Left cardiac atrium (tissue), 4 donors: ENCODE measurements around the gene ACADVL. TPM values are rescaled to one million over a fixed set of nuclear protein-coding genes. Genes with fewer than 3 reads are reported as not detected.

Source experiments
- ATAC-seq, 2 donors: fragments of 200-7000 bp; cut with Tn5 transposase; one replicate each; pipeline ENCODE4 v1.9.1; 2020; ENCODE audit warnings: mild to moderate bottlenecking in 2 of 2, moderate library complexity in 2 of 2
- DNase-seq: peaks from one replicate; pipeline ENCODE4 v3.0.0-alpha.2; 2020
- intact Hi-C, 2 donors: fragments of 100-400 bp; cut with DNase I; formaldehyde crosslinking; loops; one replicate each; pipeline versions ENCODE4 v1.14.1 to v1.15.1; 2022 to 2023
- total RNA-seq, 2 donors: library from RNA; stranded (reverse); fragmentation: NEBNext Ultra II Directional; extraction: Animal tissue kit (Norgen Biotek cat#: 25700); gene quantifications; one replicate each; pipeline ENCODE4 v1.2.1, GENCODE V29; 2021
- donor health status: DM: no; HTN: yes; CAD: no.
- donor health status: DM: no; HTN: yes; CAD: no; lungs with severe emphysema.
- donor health status: DM: yes; HTN: yes; CAD: no.
- donor health status: Dilated cardiomyopathy.

ACADVL gene
- total RNA-seq, 2 donors from 2014 or later: 891 to 1,101 TPM

GRCh38 chr17:7184647-7185046 is 35.1 kb upstream of the ACADVL start:
- no peak for ATAC-seq
- DNase-seq: no peak
- intact Hi-C loops: no loop called here

GRCh38 chr17:7186241-7186640 is 33.5 kb upstream of the ACADVL start:
- ATAC-seq (peak in 1 of 2 donors; percentile 23), DNase-seq (no peak)
- intact Hi-C loops: no loop called here

DNA sequence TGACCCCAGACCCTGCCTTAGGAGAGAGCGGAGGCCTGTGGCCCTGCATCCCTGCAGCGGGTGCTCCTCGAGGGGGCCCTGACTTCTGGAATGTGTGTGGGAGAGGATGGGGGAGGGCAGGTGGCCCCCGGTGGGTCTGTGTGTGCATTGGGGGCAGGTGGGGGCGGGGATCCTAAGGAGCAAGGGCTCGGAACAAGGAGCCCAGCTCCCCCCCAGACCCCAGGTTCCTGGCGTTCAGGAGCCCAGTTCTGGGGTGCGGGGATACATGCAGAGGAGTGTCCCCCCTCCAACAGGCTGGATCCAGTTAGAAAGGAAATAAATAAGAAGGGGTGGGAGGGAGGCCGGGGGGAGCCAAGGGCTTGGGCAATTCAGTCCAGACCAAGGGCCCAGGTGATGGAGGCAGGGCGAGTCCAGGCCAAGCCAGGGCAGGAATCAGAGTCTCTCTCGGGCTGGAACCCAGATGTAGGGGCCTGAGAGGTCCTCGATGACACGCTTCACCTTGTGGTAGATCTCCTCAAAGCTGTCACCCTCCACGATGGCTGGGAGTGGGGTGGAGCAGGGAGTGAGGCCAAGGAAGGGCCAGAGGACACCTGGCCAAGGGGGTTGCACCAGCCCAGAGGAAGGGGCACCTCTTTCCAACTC is 29.3 kb upstream of the ACADVL start:
- intact Hi-C loops: no loop called here
- ATAC-seq (no peak), DNase-seq (no peak)

GRCh38 chr17:7191069-7191468 is 28.7 kb upstream of the ACADVL start:
- intact Hi-C loops: no loop called here
- no peak for ATAC-seq
- DNase-seq: no peak

DNA sequence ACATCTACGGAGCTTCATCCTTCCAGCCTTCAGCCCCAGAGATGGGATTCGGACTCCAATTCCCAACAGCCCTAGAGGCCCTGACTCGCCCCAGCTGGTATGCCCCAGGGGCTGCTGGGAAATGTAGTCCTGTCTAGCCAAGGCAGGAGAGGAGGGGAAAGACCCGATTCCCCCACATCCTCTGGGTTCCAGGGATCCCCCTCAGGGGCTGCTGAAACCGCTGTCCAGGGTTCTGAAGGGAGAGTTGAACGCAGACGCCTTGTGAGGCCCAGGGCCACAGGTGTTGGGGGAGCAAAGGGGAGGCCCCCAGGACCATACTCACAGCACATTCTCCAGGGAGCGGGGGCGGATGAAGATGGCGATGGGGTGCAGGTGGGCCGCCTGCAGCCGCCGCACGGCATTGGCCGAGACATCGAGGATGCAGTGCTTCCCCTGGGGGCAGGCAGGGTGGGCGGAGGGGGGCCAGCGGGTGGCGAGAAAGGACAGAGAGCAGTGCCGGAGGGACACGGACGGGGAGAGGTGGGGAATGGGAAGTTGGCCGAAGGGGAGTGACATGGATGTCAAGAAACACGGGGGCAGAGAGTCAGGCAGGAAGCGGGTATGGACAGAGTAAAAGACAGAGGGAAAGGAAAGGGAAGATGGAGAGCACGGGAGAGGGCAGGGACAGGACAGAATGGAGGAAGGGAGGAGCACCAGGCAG is 28.0 kb upstream of the ACADVL start:
- intact Hi-C loops: no loop called here
- ATAC-seq: peak; percentile 77 to 84
- no peak for DNase-seq

DNA sequence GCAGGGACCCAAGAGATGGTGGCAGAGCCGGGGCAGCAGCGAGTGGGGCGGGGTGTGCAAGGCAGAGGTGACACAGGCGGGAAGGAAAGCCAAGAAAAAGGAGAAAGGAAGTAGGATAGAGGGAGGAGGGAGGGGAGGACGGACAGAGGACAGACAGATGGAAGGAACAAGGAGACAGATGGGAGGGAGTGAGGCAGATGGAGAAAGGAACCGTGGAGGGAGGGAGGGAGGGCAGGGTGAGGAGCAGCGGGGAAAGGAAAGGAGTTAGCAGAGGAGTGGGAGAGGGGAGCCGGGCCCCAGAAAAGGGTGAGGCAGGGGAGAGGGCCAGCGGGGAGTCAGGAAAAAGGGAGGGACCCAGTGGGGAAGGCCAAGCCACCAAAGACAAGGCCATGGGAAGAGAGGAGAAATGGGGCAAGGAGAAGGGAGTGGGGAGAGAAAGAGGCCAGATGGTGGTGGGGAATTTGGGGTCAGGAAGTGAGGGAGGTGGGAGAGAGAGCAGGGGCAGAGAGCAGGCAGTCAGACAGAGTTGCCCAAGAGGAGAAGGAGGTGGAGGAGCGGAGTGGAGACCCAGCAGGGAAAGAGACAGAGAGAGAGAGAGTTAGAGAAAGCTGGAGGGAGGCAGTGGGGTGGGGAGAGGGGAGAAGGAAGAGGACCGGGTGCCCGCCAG is 27.3 kb upstream of the ACADVL start:
- DNase-seq (no peak), ATAC-seq (no peak)
- intact Hi-C loops: no loop called here

DNA sequence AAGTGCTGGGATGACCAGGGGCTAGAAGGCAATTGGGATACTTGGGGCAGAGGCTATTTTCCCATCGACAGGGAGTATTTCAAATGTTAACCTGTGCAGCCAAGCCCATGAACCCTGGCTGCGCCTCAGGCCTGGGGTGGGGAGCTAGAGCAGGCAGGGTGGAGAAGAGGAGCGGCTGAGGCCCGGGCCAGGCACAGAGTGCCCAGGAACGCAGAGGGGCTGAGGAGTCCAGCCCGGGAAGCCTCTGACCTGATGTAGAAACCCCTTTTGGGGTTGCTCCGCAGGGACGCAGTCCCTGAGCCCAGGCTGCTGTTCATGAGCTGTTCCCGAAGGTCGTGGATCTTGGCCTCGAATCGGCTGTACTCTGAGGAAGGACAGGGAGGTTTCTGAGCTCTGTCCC is 23.8 kb upstream of the ACADVL start:
- intact Hi-C loops: no loop called here
- no peak for DNase-seq
- ATAC-seq: no peak

- ATAC-seq (no peak), DNase-seq (no peak)
- intact Hi-C loops: no loop called here
These were observed 22.9 kb upstream of the ACADVL start for GRCh38 chr17:7196651-7197401.

DNA sequence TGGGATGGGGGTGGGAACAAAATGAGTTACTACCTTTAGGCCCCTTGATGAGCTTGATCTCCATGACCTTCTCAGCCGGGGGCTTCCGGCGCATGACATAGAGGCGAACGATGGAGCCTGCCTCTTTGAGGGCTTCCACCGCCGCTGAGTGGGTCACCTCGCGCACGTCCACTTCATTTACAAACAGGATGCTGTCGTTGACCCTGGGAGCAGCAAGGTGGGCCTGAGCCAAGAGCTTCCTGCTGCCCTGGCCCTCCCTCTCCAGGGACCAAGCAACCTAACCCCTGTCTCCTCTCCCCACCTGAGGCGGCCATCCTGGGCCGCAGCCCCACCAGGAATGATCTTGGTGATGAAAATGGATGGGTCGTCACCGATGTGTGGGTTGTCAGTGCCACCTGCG is 16.3 kb upstream of the ACADVL start:
- no peak for DNase-seq
- intact Hi-C loops: no loop called here
- no peak for ATAC-seq

DNA sequence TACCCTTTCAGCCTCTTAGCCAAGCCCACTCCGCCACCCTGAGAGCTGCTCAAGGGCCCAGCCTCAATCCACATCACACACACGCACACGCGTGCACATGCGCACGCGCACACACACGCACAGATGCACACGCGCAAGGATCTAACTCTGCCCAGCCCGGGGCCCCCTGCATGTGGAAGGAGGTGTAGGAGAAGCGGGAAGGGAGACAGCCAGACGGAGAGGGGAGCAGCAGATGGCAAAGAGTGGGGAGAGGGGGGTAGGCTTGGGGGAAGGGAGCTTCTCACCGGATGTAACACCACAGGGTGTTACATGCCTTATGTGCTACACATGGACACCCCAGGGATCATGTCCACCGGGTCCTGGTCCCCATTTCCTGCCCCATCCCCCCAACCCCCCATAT is 15.4 kb upstream of the ACADVL start:
- ATAC-seq: peak in 1 of 2 donors; percentile 2
- intact Hi-C loops: no loop called here

GRCh38 chr17:7204828-7205461 is 14.8 kb upstream of the ACADVL start:
- peak; percentile 92 for DNase-seq
- intact Hi-C loops: no loop called here
- peak; percentile 90 to 91 for ATAC-seq

More for the DNA sequence above, 15.4 kb upstream of the ACADVL start:
- no peak for DNase-seq

GRCh38 chr17:7205561-7205960 is 14.2 kb upstream of the ACADVL start:
- DNase-seq: no peak
- no peak for ATAC-seq
- intact Hi-C loops: no loop called here

GRCh38 chr17:7207120-7208001 is 12.4 kb upstream of the ACADVL start:
- DNase-seq (no peak), ATAC-seq (peak in 1 of 2 donors; percentile 6)

GRCh38 chr17:7208027-7208571 is 11.6 kb upstream of the ACADVL start:
- DNase-seq: no peak
- intact Hi-C loops: no loop called here
- ATAC-seq: no peak

More at GRCh38 chr17:7207120-7208001, 12.4 kb upstream of the ACADVL start:
- intact Hi-C loops: no loop called here

GRCh38 chr17:7208754-7209460 is 10.8 kb upstream of the ACADVL start:
- no peak for DNase-seq
- intact Hi-C loops: no loop called here
- no peak for ATAC-seq

- DNase-seq (no peak), ATAC-seq (no peak)
- intact Hi-C loops: no loop called here
These were observed 8.1 kb upstream of the ACADVL start for GRCh38 chr17:7211491-7212273.

- no peak for ATAC-seq
- intact Hi-C loops: no loop called here
- peak; percentile 81 for DNase-seq
These were observed 5.8 kb upstream of the ACADVL start for GRCh38 chr17:7213895-7214299.
